Measurements from ENCODE around the gene NFXL1. TPM values are rescaled to one million over a fixed set of nuclear protein-coding genes. Genes with fewer than 3 reads are reported as not detected.

Gene NFXL1
- total and polyA plus RNA-seq, 2 donors (not counting 1 experiment from before 2014, with no cell fraction given) = 9.6 to 14.1 TPM

- Histone ChIP-seq H3K79me2 (ENCODE audit: control insufficient read depth, insufficient read depth, low read length) (no peaks in the 10 kb centered on the region), H3K27me3 (ENCODE audit: control insufficient read depth, insufficient read depth, low read length) (no peaks in the 10 kb centered on the region), H4K20me1 (ENCODE audit: control insufficient read depth, extremely low read depth, insufficient read depth, low read length) (no peaks in the 10 kb centered on the region), H3K9ac (ENCODE audit: insufficient read depth, low read length) (no peak overlapping the region), H2AFZ (ENCODE audit: low read length) (no peak overlapping the region), H3K4me3 (replicated peaks in 1 of 4; ENCODE audit: control extremely low read depth in 1 of 4, insufficient read depth in 1 of 4, low read depth in 3 of 4, low read length in 4 of 4) (no peak overlapping the region), H3K36me3 (ENCODE audit: control insufficient read depth, insufficient read depth, low read length) (peaks cover 1% of the 10 kb centered on the region), H3K27ac (ENCODE audit: insufficient read depth, low read length) (no peak overlapping the region), H3K4me2 (ENCODE audit: extremely low read depth, insufficient read depth, low read length) (no peak overlapping the region), H3K9me3 (ENCODE audit: control insufficient read depth, insufficient read depth, low read depth, low read length) (no peaks in the 10 kb centered on the region), H3K4me1 (ENCODE audit: control insufficient read depth, extremely low read depth, insufficient read depth, low read length) (no peaks in the 10 kb centered on the region)
- DNase-seq (ENCODE audit: low read depth in 2 of 2) = no peak
- no peak for TF ChIP-seq EZH2 (IDR thresholded peaks at IDR 0.05; ENCODE audit: low read length, missing control alignments)
- TF ChIP-seq CTCF (conservative IDR thresholded peaks at IDR 0.05 in 1 of 2, IDR thresholded peaks at IDR 0.05 in 1 of 2; ENCODE audit: low read depth in 1 of 2, low read length in 2 of 2) = no peak
Measured at GRCh38 chr4:47873877-47874541, 40.4 kb downstream of the NFXL1 start.

GRCh38 chr4:47863486-47863885, 50.9 kb downstream of the NFXL1 start:
- H3K27ac ChIP-seq (ENCODE audit: insufficient read depth, low read length) = no peak overlapping the region
- no peaks in the 10 kb centered on the region for H4K20me1 ChIP-seq (ENCODE audit: control insufficient read depth, extremely low read depth, insufficient read depth, low read length)
- H3K4me2 ChIP-seq (ENCODE audit: extremely low read depth, insufficient read depth, low read length) = no peak overlapping the region
- no peak overlapping the region for H3K4me3 ChIP-seq (replicated peaks in 1 of 4; ENCODE audit: control extremely low read depth in 1 of 4, insufficient read depth in 1 of 4, low read depth in 3 of 4, low read length in 4 of 4)
- H3K9ac ChIP-seq (ENCODE audit: insufficient read depth, low read length) = no peak overlapping the region
- H3K9me3 ChIP-seq (ENCODE audit: control insufficient read depth, insufficient read depth, low read depth, low read length) = no peaks in the 10 kb centered on the region
- H3K4me1 ChIP-seq (ENCODE audit: control insufficient read depth, extremely low read depth, insufficient read depth, low read length) = peaks cover 3% of the 10 kb centered on the region
- peak in 1 of 2 donors; percentile 35 for DNase-seq (ENCODE audit: low read depth in 2 of 2)
- no peaks in the 10 kb centered on the region for H3K36me3 ChIP-seq (ENCODE audit: control insufficient read depth, insufficient read depth, low read length)
- H2AFZ ChIP-seq (ENCODE audit: low read length) = no peak overlapping the region
- no peaks in the 10 kb centered on the region for H3K27me3 ChIP-seq (ENCODE audit: control insufficient read depth, insufficient read depth, low read length)
- TF ChIP-seq CTCF (conservative IDR thresholded peaks at IDR 0.05 in 1 of 2, IDR thresholded peaks at IDR 0.05 in 1 of 2; ENCODE audit: low read depth in 1 of 2, low read length in 2 of 2) (no peak), EZH2 (IDR thresholded peaks at IDR 0.05; ENCODE audit: low read length, missing control alignments) (no peak)
- no peaks in the 10 kb centered on the region for H3K79me2 ChIP-seq (ENCODE audit: control insufficient read depth, insufficient read depth, low read length)

GRCh38 chr4:47862297-47862696, 52.1 kb downstream of the NFXL1 start:
- H3K4me2 ChIP-seq (ENCODE audit: extremely low read depth, insufficient read depth, low read length) = no peak overlapping the region
- H3K36me3 ChIP-seq (ENCODE audit: control insufficient read depth, insufficient read depth, low read length) = no peaks in the 10 kb centered on the region
- H3K4me1 ChIP-seq (ENCODE audit: control insufficient read depth, extremely low read depth, insufficient read depth, low read length) = peaks cover 3% of the 10 kb centered on the region
- H2AFZ ChIP-seq (ENCODE audit: low read length) = no peak overlapping the region
- H3K27ac ChIP-seq (ENCODE audit: insufficient read depth, low read length) = no peak overlapping the region
- no peaks in the 10 kb centered on the region for H3K9me3 ChIP-seq (ENCODE audit: control insufficient read depth, insufficient read depth, low read depth, low read length)
- no peak overlapping the region for H3K4me3 ChIP-seq (replicated peaks in 1 of 4; ENCODE audit: control extremely low read depth in 1 of 4, insufficient read depth in 1 of 4, low read depth in 3 of 4, low read length in 4 of 4)
- H4K20me1 ChIP-seq (ENCODE audit: control insufficient read depth, extremely low read depth, insufficient read depth, low read length) = no peaks in the 10 kb centered on the region
- no peaks in the 10 kb centered on the region for H3K79me2 ChIP-seq (ENCODE audit: control insufficient read depth, insufficient read depth, low read length)
- H3K9ac ChIP-seq (ENCODE audit: insufficient read depth, low read length) = no peak overlapping the region
- peak; percentile 53 to 84 for DNase-seq (ENCODE audit: low read depth in 2 of 2)
- H3K27me3 ChIP-seq (ENCODE audit: control insufficient read depth, insufficient read depth, low read length) = no peaks in the 10 kb centered on the region
- TF ChIP-seq EZH2 (IDR thresholded peaks at IDR 0.05; ENCODE audit: low read length, missing control alignments) (no peak), CTCF (conservative IDR thresholded peaks at IDR 0.05 in 1 of 2, IDR thresholded peaks at IDR 0.05 in 1 of 2; ENCODE audit: low read depth in 1 of 2, low read length in 2 of 2) (no peak)
